PFSK-1 (cell line): ENCODE measurements around the gene C2orf74.

ENCODE experiments used
- POLR2AphosphoS5 ChIP-seq: IDR thresholded peaks from 2 replicates; pipeline ENCODE4 v1.6.1; 2012; ENCODE audit warnings: low read depth, mild to moderate bottlenecking, control low read depth, low read length, moderate library complexity
- REST ChIP-seq, 2 experiments: IDR thresholded peaks; 2 replicates each; pipeline versions ENCODE4 v1.6.1 to v1.8.0; 2011 to 2012; ENCODE audit warnings: low read depth in 2 of 2, low read length in 2 of 2, control low read depth in 1 of 2, inconsistent platforms in 1 of 2, mild to moderate bottlenecking in 1 of 2, moderate library complexity in 1 of 2; ENCODE audit not compliant: insufficient read depth in 1 of 2
- SIN3A ChIP-seq: IDR thresholded peaks from 2 replicates; pipeline ENCODE4 v1.6.1; 2012; ENCODE audit warnings: mild to moderate bottlenecking, low read length, moderate library complexity, borderline replicate concordance; ENCODE audit not compliant: insufficient read depth
- TAF1 ChIP-seq: IDR thresholded peaks from 2 replicates; pipeline ENCODE4 v1.6.1; 2012; ENCODE audit warnings: low read length, control low read depth, borderline replicate concordance; ENCODE audit not compliant: insufficient read depth

DNA sequence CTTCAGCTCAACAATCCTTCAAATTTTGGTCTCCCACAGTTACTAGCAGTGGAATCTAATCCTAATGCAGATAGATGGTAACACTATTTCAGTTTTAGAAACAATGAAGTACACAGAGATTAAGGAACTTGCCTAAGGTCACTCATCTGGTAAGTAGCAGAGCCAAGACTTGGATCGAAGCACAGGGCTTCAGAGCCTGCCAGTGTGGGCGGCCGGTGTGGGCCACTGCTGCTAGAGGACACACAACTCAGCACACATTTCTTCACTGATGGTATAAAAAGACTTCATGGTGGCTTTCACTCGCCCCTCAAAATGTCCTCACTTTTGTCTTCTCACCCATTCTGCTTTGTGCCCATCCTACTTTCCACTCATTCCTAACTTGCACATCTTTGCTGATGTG is 11.1 kb downstream of the C2orf74 start:
- TF ChIP-seq REST (IDR thresholded peaks at IDR 0.05; ENCODE audit: insufficient read depth in 1 of 2, low read depth in 2 of 2, low read length in 2 of 2), result no peak
- TF ChIP-seq POLR2AphosphoS5, result no peak
- TF ChIP-seq SIN3A, result no peak
- TF ChIP-seq TAF1, result no peak
